Neural cell (in vitro differentiated cells): ENCODE measurements around the gene COPG1.

Source experiments
- EZH2 ChIP-seq: fragments of 200-600, 300-800 bp; shearing (Covaris generic), sonication (generic); IDR thresholded peaks from 2 replicates; pipeline ENCODE4 v1.6.1; 2014; ENCODE audit warnings: antibody characterized with exemption, low read length, borderline replicate concordance, mild to moderate bottlenecking; ENCODE audit not compliant: insufficient read depth, poor library complexity, severe bottlenecking
- POLR2AphosphoS5 ChIP-seq: IDR thresholded peaks from 2 replicates; pipeline ENCODE4 v1.6.1; 2012
- SMC3 ChIP-seq: fragments of 450-650 bp; conservative IDR thresholded peaks from 2 replicates; pipeline ENCODE4 v1.6.1; 2014; ENCODE audit warnings: antibody characterized with exemption, mild to moderate bottlenecking, moderate library complexity; ENCODE audit not compliant: poor library complexity
- TF ChIP-seq, protein P1 (sequence below): IDR thresholded peaks from 2 replicates; pipeline ENCODE4 v1.6.1; 2012; ENCODE audit warnings: borderline replicate concordance
- TF ChIP-seq, protein P2 (sequence below): fragments of 450-650 bp; IDR thresholded peaks from 2 replicates; pipeline ENCODE4 v1.5.1; 2014; ENCODE audit warnings: antibody characterized with exemption, mild to moderate bottlenecking, moderate library complexity; ENCODE audit not compliant: poor library complexity, severe bottlenecking

DNA sequence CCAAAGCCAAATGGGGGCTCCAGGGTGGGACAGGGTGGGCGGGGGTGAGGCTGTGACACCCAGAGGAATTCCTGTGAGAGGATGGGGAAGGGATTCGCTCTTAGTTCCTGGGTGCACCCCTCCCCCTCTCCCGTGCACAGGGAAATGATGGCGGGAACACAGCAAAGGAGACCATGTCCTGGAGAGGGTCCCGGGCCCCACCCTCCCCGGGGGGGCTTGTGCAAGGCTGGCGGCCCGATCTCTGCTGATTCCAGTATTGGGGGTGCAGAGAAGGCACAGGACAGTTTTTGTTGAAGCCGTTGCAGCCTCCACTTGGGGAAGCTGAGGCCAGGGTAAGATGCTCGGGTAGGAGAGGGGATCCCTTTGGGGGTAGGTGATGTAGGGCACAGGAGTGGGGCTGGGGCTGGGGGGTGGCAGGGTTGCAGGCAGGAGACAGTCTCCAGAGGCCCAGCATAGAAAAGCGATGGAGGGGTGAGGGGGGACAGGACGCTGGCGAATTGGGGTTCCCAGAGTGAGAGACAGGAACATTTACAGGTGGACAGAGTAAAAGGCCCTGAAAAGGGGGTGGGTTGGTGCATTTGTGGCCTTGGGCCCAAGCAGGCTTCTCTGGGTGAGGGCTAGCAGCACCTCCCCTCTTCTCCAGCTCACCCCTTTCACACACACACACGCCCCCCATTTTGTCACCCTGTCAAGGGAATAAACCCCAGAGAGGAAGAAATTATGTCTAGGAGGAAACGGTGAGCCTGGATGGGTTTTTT lies 67.8 kb downstream of the COPG1 start:
- TF ChIP-seq, protein P1, sequence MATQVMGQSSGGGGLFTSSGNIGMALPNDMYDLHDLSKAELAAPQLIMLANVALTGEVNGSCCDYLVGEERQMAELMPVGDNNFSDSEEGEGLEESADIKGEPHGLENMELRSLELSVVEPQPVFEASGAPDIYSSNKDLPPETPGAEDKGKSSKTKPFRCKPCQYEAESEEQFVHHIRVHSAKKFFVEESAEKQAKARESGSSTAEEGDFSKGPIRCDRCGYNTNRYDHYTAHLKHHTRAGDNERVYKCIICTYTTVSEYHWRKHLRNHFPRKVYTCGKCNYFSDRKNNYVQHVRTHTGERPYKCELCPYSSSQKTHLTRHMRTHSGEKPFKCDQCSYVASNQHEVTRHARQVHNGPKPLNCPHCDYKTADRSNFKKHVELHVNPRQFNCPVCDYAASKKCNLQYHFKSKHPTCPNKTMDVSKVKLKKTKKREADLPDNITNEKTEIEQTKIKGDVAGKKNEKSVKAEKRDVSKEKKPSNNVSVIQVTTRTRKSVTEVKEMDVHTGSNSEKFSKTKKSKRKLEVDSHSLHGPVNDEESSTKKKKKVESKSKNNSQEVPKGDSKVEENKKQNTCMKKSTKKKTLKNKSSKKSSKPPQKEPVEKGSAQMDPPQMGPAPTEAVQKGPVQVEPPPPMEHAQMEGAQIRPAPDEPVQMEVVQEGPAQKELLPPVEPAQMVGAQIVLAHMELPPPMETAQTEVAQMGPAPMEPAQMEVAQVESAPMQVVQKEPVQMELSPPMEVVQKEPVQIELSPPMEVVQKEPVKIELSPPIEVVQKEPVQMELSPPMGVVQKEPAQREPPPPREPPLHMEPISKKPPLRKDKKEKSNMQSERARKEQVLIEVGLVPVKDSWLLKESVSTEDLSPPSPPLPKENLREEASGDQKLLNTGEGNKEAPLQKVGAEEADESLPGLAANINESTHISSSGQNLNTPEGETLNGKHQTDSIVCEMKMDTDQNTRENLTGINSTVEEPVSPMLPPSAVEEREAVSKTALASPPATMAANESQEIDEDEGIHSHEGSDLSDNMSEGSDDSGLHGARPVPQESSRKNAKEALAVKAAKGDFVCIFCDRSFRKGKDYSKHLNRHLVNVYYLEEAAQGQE = no peak
- TF ChIP-seq POLR2AphosphoS5 = no peak
- TF ChIP-seq, protein P2, sequence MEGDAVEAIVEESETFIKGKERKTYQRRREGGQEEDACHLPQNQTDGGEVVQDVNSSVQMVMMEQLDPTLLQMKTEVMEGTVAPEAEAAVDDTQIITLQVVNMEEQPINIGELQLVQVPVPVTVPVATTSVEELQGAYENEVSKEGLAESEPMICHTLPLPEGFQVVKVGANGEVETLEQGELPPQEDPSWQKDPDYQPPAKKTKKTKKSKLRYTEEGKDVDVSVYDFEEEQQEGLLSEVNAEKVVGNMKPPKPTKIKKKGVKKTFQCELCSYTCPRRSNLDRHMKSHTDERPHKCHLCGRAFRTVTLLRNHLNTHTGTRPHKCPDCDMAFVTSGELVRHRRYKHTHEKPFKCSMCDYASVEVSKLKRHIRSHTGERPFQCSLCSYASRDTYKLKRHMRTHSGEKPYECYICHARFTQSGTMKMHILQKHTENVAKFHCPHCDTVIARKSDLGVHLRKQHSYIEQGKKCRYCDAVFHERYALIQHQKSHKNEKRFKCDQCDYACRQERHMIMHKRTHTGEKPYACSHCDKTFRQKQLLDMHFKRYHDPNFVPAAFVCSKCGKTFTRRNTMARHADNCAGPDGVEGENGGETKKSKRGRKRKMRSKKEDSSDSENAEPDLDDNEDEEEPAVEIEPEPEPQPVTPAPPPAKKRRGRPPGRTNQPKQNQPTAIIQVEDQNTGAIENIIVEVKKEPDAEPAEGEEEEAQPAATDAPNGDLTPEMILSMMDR = no peak
- no peak for TF ChIP-seq EZH2
- no peak for TF ChIP-seq SMC3
